Endodermal cell (in vitro differentiated cells): ENCODE measurements around the gene GPR162. TPM values are rescaled to one million over a fixed set of nuclear protein-coding genes. Genes with fewer than 3 reads are reported as not detected.

Experiments used
- DNase-seq: peaks from one replicate; pipeline ENCODE4 v3.0.0-alpha.2; 2017
- H3K27ac ChIP-seq: 2 replicates; pipeline ENCODE4 v1.5.1; 2013; ENCODE audit warnings: mild to moderate bottlenecking, low read depth, low read length, moderate library complexity
- H3K27me3 ChIP-seq: 2 replicates; pipeline ENCODE4 v1.6.1; 2013; ENCODE audit warnings: mild to moderate bottlenecking, low read length, moderate library complexity; ENCODE audit not compliant: insufficient read depth, control insufficient read depth, poor library complexity, severe bottlenecking
- H3K36me3 ChIP-seq: 2 replicates; pipeline ENCODE4 v1.7.0; 2013; ENCODE audit warnings: mild to moderate bottlenecking, low read length, moderate library complexity; ENCODE audit not compliant: control insufficient read depth, insufficient read depth
- H3K4me1 ChIP-seq: one replicate; pipeline ENCODE4 v1.7.0; 2013; ENCODE audit warnings: low read length; ENCODE audit not compliant: control insufficient read depth, insufficient read depth
- H3K4me3 ChIP-seq: 2 replicates; pipeline ENCODE4 v1.5.1; 2013; ENCODE audit warnings: mild to moderate bottlenecking, low read length, moderate library complexity
- H3K9ac ChIP-seq: 2 replicates; pipeline ENCODE4 v1.6.1; 2013; ENCODE audit warnings: mild to moderate bottlenecking, low read length, moderate library complexity; ENCODE audit not compliant: poor library complexity, severe bottlenecking; ENCODE audit errors: extremely low read depth
- H3K9me3 ChIP-seq: 2 replicates; pipeline ENCODE4 v1.6.1; 2013; ENCODE audit warnings: mild to moderate bottlenecking, low read length, moderate library complexity; ENCODE audit not compliant: control insufficient read depth
- H3K27ac Mint-ChIP-seq: 2 replicates; pipeline ENCODE4 v1.8.0; 2020; ENCODE audit warnings: mixed read lengths
- H3K27me3 Mint-ChIP-seq: 2 replicates; pipeline ENCODE4 v1.8.0; 2021; ENCODE audit warnings: mild to moderate bottlenecking, mixed read lengths; ENCODE audit not compliant: insufficient read depth
- H3K36me3 Mint-ChIP-seq: 2 replicates; pipeline ENCODE4 v1.8.0; 2020; ENCODE audit warnings: low read depth, mixed read lengths
- H3K4me1 Mint-ChIP-seq: 2 replicates; pipeline ENCODE4 v1.8.0; 2020; ENCODE audit warnings: mixed read lengths
- H3K4me3 Mint-ChIP-seq: 2 replicates; pipeline ENCODE4 v1.8.0; 2020; ENCODE audit warnings: mild to moderate bottlenecking, moderate library complexity, mixed read lengths
- H3K9me3 Mint-ChIP-seq: 2 replicates; pipeline ENCODE4 v1.8.0; 2020; ENCODE audit warnings: mild to moderate bottlenecking, mixed read lengths
- WGBS, 2 experiments: methylation state at CpG; one replicate each; pipeline versions ENCODE4 v1.1.5 to v1.1.7; 2013; ENCODE audit warnings: missing lambda C conversion rate in 2 of 2, mixed read lengths in 1 of 2; ENCODE audit not compliant: insufficient coverage in 1 of 2, insufficient read length in 1 of 2; 5-methylcytosine and 5-hydroxymethylcytosine counted together
- total RNA-seq, 2 donors: library from RNA; stranded (reverse); fragmentation: NEBNext Ultra II Directional in 1 of 2; extraction: Animal tissue kit (Norgen Biotek cat#: 25700) in 1 of 2; gene quantifications; 2 replicates in 1 of 2; 3 replicates in 1 of 2; pipeline ENCODE4 v1.2.1, GENCODE V29; 2021
- TF ChIP-seq, protein P1 (sequence below): fragments of 200-600 bp; sonication (generic); conservative IDR thresholded peaks from 2 replicates; pipeline ENCODE4 v1.5.0; 2021; ENCODE audit warnings: antibody characterized with exemption, mild to moderate bottlenecking

GPR162 gene
- total RNA-seq, 2 donors from 2014 or later, result 14.7 to 15.0 TPM

DNA sequence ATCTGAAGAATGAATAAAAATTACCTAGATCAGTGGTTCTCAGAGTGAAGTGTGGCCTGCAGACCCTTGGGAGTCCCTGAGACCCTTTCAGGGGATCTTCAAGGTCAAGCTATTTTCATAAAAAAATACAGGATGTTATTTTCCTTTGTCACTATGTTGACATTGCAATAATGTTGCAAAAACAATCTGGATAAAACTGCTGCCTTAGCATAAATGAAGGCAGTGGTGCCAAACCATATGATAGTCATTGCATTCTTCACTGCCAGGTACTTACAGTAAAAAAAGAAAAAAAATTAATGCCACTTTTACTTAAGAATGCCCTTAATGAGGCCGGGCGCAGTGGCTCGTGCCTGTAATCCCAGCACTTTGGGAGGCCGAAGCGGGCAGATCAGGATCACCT, 34.3 kb upstream of the GPR162 start:
- WGBS, 2 experiments, result 91 to 95% methylated on average over 5 of the region's 5 CpGs
- Histone ChIP-seq H3K9ac (no peak overlapping the region), H3K9me3 (no peaks in the 10 kb centered on the region), H3K4me3 (no peak overlapping the region), H3K4me1 (peaks cover 6% of the 10 kb centered on the region), H3K36me3 (no peaks in the 10 kb centered on the region), H3K27ac (no peak overlapping the region), H3K27me3 (peaks cover 20% of the 10 kb centered on the region)
- Mint-ChIP-seq H3K9me3 (no peaks in the 10 kb centered on the region), H3K27ac (peak overlapping the region; percentile 65), H3K27me3 (peaks cover 37% of the 10 kb centered on the region), H3K4me1 (peaks cover 21% of the 10 kb centered on the region), H3K36me3 (no peaks in the 10 kb centered on the region), H3K4me3 (no peak overlapping the region)
- DNase-seq, result no peak
- TF ChIP-seq, protein P1, sequence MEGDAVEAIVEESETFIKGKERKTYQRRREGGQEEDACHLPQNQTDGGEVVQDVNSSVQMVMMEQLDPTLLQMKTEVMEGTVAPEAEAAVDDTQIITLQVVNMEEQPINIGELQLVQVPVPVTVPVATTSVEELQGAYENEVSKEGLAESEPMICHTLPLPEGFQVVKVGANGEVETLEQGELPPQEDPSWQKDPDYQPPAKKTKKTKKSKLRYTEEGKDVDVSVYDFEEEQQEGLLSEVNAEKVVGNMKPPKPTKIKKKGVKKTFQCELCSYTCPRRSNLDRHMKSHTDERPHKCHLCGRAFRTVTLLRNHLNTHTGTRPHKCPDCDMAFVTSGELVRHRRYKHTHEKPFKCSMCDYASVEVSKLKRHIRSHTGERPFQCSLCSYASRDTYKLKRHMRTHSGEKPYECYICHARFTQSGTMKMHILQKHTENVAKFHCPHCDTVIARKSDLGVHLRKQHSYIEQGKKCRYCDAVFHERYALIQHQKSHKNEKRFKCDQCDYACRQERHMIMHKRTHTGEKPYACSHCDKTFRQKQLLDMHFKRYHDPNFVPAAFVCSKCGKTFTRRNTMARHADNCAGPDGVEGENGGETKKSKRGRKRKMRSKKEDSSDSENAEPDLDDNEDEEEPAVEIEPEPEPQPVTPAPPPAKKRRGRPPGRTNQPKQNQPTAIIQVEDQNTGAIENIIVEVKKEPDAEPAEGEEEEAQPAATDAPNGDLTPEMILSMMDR, result no peak

DNA sequence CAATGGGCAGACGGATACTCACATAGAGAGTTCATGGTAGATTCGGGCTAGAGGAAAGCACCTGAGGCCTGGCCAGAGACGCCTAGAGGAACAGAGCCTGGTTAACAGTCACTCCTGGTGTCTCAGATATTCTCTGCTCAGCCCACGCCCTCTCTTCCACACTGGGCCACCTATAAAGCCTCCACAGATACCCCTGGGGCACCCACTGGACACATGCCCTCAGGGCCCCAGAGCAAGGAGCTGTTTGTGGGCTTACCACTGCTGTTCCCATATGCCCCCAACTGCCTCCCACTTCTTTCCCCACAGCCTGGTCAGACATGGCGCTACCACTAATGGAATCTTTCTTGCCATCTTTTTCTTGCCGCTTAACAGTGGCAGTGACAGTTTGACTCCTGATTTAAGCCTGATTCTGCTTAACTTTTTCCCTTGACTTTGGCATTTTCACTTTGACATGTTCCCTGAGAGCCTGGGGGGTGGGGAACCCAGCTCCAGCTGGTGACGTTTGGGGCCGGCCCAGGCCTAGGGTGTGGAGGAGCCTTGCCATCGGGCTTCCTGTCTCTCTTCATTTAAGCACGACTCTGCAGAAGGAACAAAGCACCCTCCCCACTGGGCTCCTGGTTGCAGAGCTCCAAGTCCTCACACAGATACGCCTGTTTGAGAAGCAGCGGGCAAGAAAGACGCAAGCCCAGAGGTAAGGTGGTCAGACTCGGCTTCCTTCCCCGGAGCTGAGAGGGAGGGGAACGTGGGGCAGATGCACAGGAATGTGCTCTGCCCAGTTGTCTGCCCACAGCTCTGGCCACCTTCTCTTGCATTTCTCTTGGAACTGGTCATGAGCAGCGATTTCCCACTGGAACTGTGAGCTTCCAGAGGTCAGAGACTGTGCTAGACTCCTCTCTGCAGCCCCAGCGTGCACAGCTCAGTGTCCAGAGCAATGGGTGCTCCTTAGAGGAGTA, 32.4 kb upstream of the GPR162 start, which contains the start of gene CD4:
Gene CD4 (plus strand): TSS at position 557 of the 953 bp plus-strand sequence. CDS start 10,611 bp downstream, outside the sequence.
- peaks cover 44% of the 10 kb centered on the region for H3K27me3 Mint-ChIP-seq
- peak; percentile 74 for DNase-seq

DNA sequence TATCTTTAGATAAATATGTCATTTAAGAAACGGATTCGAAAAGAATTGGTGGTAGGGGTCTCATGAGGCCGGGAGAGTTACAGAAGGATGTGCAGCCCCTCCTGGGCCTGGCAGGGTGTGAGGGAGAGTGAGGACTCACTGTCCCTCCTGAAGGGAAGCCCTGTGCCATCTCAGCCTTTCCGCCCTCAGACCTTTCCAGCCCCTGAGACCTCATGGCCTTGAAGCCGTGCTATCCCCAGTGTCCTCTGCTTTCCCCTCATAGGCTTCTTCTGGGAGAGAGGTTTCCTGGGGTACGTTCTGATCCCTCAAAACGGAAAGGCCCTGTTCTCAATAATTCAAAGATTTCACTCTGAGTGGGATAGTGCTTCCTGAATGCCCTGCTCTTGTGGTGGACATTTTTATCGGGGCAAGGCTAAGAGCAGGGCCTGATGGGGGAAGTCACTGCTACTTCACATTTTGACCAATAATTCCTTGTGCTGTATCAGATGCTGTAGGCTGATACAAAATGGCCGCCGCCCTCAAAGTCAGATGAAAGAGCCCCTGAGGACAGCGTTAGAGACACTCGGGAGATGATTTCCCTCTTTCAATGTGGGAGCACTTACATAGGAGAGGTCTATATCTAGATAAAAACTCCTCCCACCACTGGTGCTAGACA, 31.0 kb upstream of the GPR162 start:
- H3K27me3 ChIP-seq, result peaks cover 32% of the 10 kb centered on the region
- H3K4me3 Mint-ChIP-seq, result no peak overlapping the region
- H3K27ac Mint-ChIP-seq, result no peak overlapping the region
- no peaks in the 10 kb centered on the region for H3K36me3 Mint-ChIP-seq
- H3K27ac ChIP-seq, result no peak overlapping the region
- H3K27me3 Mint-ChIP-seq, result peaks cover 53% of the 10 kb centered on the region
- H3K4me3 ChIP-seq, result no peak overlapping the region
- no peaks in the 10 kb centered on the region for H3K36me3 ChIP-seq
- peaks cover 6% of the 10 kb centered on the region for H3K4me1 ChIP-seq
- TF ChIP-seq, protein P1, result no peak
- H3K4me1 Mint-ChIP-seq, result peaks cover 26% of the 10 kb centered on the region
- H3K9me3 ChIP-seq, result no peaks in the 10 kb centered on the region
- H3K9me3 Mint-ChIP-seq, result peaks cover 3% of the 10 kb centered on the region
- H3K9ac ChIP-seq, result no peak overlapping the region
- DNase-seq, result no peak
- WGBS, 2 experiments, result 90 to 94% methylated on average over 8 to 12 of the region's 12 CpGs

More for the DNA sequence above, 32.4 kb upstream of the GPR162 start, which contains the start of gene CD4:
- H3K9me3 Mint-ChIP-seq, result no peaks in the 10 kb centered on the region
- Histone ChIP-seq H3K27me3 (peaks cover 32% of the 10 kb centered on the region), H3K9ac (no peak within 1 kb of the TSS), H3K27ac (no peak within 1 kb of the TSS), H3K9me3 (no peaks in the 10 kb centered on the region), H3K4me3 (no peak within 1 kb of the TSS), H3K4me1 (peaks cover 6% of the 10 kb centered on the region), H3K36me3 (no peaks in the 10 kb centered on the region)
- TF ChIP-seq, protein P1, result no peak
- WGBS, 2 experiments, result 74 to 79% methylated on average over 18 of the region's 18 CpGs
- H3K36me3 Mint-ChIP-seq, result no peaks in the 10 kb centered on the region
- no peak within 1 kb of the TSS for H3K27ac Mint-ChIP-seq
- no peak within 1 kb of the TSS for H3K4me3 Mint-ChIP-seq
- peaks cover 26% of the 10 kb centered on the region for H3K4me1 Mint-ChIP-seq
